Measurements from ENCODE around the gene PSMD2.

Gene PSMD2

DNA sequence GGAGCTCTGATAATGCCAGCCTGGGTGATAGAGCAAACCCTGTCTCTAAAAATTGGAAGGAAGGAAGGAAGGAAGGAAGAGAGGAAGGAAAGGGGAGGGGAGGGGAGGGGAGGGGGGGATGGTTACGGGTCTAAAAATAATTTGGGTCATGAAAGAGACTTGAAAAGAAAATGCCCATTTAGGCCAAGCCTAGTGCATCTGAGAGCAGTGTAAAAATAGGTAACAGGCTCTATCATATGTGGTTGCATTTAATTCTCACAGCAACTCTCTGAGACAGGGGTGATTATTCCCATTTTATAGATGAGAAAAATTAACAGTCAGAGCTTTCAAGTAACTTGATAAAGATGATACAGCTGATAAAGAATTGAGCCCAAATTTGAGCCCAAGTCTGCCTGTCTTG lies 26.8 kb upstream of the PSMD2 start:
- no peak for TF ChIP-seq CTCF (IDR thresholded peaks at IDR 0.05; ENCODE audit: low read depth, low read length)
- H3K4me3 ChIP-seq (ENCODE audit: low read depth, low read length): no peak overlapping the region

DNA sequence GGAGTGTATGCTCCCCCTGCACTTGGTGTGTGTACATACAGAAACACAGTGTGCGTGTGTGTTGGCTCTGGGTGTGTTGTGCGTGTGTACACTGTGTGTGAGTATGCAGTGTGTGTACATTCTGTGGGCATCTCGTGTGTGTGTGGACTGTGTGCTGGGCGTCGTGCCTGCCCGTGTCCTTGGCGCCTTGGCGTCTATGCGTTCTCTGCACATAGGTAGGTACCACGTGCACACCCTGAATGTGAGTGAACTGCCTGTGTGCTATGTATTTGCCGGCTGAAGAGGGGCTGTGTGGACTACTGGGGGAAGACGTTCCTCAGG lies 23.7 kb upstream of the PSMD2 start:
- no peak overlapping the region for H3K4me3 ChIP-seq (ENCODE audit: low read depth, low read length)
- no peak for TF ChIP-seq CTCF (IDR thresholded peaks at IDR 0.05; ENCODE audit: low read depth, low read length)

DNA sequence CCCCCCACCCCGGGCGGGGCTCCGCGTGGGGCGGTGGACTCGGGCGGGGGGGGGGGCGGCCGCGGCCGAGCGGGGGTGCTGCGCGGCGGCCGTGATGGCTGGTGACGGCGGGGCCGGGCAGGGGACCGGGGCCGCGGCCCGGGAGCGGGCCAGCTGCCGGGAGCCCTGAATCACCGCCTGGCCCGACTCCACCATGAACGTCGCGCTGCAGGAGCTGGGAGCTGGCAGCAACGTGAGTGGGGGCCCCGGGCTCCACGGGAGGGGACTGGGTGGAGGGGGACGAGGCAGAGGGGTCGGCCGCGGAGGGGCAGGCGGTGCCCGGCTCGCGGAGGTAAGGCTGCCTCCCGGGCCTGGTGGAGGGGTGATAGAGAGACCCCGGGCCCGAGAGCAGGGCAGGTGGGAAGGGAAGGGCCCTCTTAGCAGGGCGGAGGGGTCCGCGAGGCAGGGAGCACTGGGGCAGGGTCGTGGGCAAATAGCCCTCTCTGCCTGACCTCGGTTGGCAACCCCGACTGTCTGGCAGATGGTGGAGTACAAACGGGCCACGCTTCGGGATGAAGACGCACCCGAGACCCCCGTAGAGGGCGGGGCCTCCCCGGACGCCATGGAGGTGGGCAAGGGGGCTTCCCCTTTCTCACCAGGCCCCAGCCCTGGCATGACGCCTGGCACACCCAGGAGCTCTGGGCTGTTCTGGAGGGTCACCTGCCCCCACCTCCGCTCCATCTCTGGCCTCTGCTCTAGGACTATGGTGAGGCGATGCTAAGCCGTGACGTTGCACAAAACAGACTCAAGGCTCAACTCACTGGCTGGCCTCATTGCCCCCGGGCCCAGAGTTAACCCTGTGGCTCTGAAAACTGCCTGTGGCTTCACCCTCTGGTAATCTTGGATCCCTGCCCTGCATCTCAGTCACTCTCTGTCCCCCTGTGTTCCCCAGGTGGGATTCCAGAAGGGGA lies 22.8 kb upstream of the PSMD2 start, which contains the start of gene ECE2:
Gene ECE2 (plus strand): TSS at position 62 of the 950 bp plus-strand sequence. CDS start 132 bp downstream, at position 194.
- H3K4me3 ChIP-seq (ENCODE audit: low read depth, low read length): no peak within 1 kb of the TSS
- no peak for TF ChIP-seq CTCF (IDR thresholded peaks at IDR 0.05; ENCODE audit: low read depth, low read length)

DNA sequence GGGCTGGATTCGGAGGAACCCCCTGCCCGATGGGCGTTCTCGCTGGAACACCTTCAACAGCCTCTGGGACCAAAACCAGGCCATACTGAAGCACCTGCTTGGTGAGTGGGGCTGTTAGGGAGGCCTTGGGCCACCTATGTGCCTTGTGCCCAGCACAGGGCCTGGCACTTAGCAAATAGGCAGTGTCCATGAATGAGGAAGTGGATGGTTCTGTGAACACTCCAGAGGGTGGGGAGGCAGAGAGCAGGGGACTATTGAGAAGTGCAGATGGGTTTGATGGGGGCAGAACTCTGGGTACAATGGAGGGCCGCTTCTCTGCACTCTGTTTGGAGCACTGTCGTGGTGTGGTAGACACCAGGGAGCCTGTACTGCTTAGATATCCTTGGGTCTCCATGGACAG lies 21.7 kb upstream of the PSMD2 start:
- TF ChIP-seq CTCF (IDR thresholded peaks at IDR 0.05; ENCODE audit: low read depth, low read length): no peak
- no peak overlapping the region for H3K4me3 ChIP-seq (ENCODE audit: low read depth, low read length)

DNA sequence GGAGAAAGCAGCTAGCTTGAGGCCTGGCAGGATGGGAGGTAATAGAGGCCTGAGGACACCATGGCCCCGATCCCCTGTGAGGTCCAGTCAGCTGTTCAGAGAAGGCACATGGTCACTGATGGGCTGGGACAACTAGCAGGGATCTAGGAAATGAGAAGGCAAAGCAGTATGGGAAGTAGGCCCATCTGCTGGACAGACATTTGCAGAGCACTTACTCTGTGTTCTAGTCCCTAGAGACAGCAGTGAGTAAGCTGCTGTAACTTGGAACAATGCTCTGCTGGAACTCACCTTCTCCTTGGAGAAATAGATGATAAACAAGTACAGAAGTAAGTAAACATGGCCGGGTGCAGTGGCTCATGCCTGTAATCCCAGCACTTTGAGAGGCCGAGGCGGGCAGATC lies 16.1 kb upstream of the PSMD2 start:
- H3K4me3 ChIP-seq (ENCODE audit: low read depth, low read length): no peak overlapping the region
- TF ChIP-seq CTCF (IDR thresholded peaks at IDR 0.05; ENCODE audit: low read depth, low read length): no peak

DNA sequence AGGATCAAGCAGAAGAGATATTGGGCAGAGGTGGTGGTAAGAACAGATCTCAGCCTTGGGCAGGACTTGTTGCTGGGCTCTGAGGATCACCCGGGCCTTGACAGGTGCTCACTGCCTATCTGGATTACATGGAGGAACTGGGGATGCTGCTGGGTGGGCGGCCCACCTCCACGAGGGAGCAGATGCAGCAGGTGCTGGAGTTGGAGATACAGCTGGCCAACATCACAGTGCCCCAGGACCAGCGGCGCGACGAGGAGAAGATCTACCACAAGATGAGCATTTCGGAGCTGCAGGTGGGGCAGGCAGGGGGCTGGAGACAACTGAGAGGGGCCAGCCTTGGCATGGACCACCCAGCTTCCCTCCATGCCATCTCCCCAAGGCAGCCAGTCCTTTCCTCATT lies 15.4 kb upstream of the PSMD2 start:
- no peak for TF ChIP-seq CTCF (IDR thresholded peaks at IDR 0.05; ENCODE audit: low read depth, low read length)
- H3K4me3 ChIP-seq (ENCODE audit: low read depth, low read length): no peak overlapping the region

GRCh38 chr3:184284696-184285095 lies 14.3 kb upstream of the PSMD2 start:
- no peak overlapping the region for H3K4me3 ChIP-seq (ENCODE audit: low read depth, low read length)
- TF ChIP-seq CTCF (IDR thresholded peaks at IDR 0.05; ENCODE audit: low read depth, low read length): peak; percentile 38; the same call in 1 of the 2 replicates
